Measurements from ENCODE around the gene DESI1. TPM values are rescaled to one million over a fixed set of nuclear protein-coding genes. Genes with fewer than 3 reads are reported as not detected.
A peak's percentile ranks its signal among the peaks of the same experiment; 100 is the strongest.

DESI1 gene
- total and polyA plus RNA-seq, 2 of the 13 experiments (the other 11 are each of a cell fraction or from before 2014, with no cell fraction given), result 21.6 to 29.2 TPM

DNA sequence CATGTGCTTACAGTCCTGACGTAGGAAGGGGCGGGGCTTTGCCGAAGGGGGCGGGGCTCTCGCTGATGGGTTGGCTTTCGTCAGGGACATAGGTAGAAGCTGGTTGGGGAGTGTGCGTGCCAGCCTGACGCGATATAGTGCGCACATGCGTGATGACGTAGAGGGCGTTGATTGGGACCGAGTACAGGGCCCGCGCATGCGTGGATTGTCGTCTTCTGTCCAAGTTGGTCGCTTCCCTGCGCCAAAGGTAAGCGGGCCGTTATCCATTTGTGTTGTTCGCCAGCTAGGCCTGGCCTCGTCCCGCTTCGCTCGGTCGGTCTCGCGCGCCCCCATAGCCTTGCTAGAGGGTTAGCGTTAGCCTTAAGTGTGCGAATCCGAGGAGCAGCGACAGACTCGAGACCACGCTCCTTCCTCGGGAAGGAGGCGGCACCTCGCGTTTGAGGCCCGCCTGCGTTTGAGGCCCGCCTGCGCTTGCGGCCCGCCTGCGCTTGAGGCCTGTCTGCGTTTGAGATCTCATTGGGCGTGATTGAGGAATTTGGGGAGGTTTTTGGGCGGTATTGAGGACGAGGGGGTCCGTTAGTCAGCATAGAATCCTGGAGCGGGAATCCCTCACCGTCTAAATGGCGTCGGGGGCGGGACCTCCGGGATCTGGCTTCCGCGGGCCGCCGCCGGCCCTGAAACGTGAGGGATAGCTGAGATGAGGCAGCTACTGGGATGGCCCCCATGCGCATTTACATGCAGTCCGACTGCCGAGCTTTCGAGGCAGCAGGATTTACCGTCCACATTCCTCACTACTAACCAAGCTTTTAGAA is 462 bp upstream of the DESI1 start, which contains the start of gene XRCC6 (continued):
- peak; percentile 72 for TF ChIP-seq NRL (CRISPR knock-in tag; IDR thresholded peaks at IDR 0.05; ENCODE audit: borderline replicate concordance)
- TF ChIP-seq SP5 (CRISPR knock-in tag; IDR thresholded peaks at IDR 0.05; ENCODE audit: borderline replicate concordance, low read depth), result peak; percentile 32; the same call in 1 of the 2 replicates
- no peak for TF ChIP-seq ZSCAN29 (CRISPR knock-in tag; conservative IDR thresholded peaks at IDR 0.05)
- TF ChIP-seq SETDB1 (CRISPR knock-in tag; IDR thresholded peaks at IDR 0.05; ENCODE audit: borderline replicate concordance), result no peak
- TF ChIP-seq NFYC (CRISPR knock-in tag; IDR thresholded peaks at IDR 0.05), result peak; percentile 81
- TF ChIP-seq POLR2AphosphoS2 (IDR thresholded peaks at IDR 0.05; ENCODE audit: low read depth, low read length), result peak; percentile 77; the same call in 1 of the 2 replicates
- no peak for TF ChIP-seq ZNF383 (CRISPR knock-in tag; IDR thresholded peaks at IDR 0.05; ENCODE audit: borderline replicate concordance)
- peak; percentile 2; the same call in 1 of the 2 replicates for TF ChIP-seq HCFC1 (IDR thresholded peaks at IDR 0.05; ENCODE audit: low read depth, low read length)
- peak; percentile 93 for TF ChIP-seq DMAP1 (CRISPR knock-in tag; IDR thresholded peaks at IDR 0.05)
- no peak for TF ChIP-seq RELA (CRISPR knock-in tag; IDR thresholded peaks at IDR 0.05)
- peak; percentile 79; the same call in 1 of the 2 replicates for TF ChIP-seq KDM2A (CRISPR knock-in tag; IDR thresholded peaks at IDR 0.05; ENCODE audit: borderline replicate concordance, low read depth)
- no peak for TF ChIP-seq ZNF550 (CRISPR knock-in tag; IDR thresholded peaks at IDR 0.05; ENCODE audit: borderline replicate concordance)
- peak; percentile 88 for TF ChIP-seq ASH2L (IDR thresholded peaks at IDR 0.05; ENCODE audit: insufficient read length, low read depth, low read length)
- TF ChIP-seq ADNP (CRISPR knock-in tag; IDR thresholded peaks at IDR 0.05), result no peak
- peak; percentile 64 for TF ChIP-seq KMT2A (CRISPR knock-in tag; IDR thresholded peaks at IDR 0.05)
- TF ChIP-seq ZNF121 (CRISPR knock-in tag; IDR thresholded peaks at IDR 0.05), result 0 out of 2 replicates have a peak, but pooled peaks have one; percentile 26
- TF ChIP-seq ZBTB21 (CRISPR knock-in tag; IDR thresholded peaks at IDR 0.05), result peak; percentile 100
- TF ChIP-seq ZNF678 (CRISPR knock-in tag; IDR thresholded peaks at IDR 0.05), result 0 out of 2 replicates have a peak, but pooled peaks have one; percentile 61
- TF ChIP-seq EHMT2 (IDR thresholded peaks at IDR 0.05; ENCODE audit: borderline replicate concordance, low read depth, low read length), result no peak
- TF ChIP-seq ZKSCAN8 (CRISPR knock-in tag; IDR thresholded peaks at IDR 0.05; ENCODE audit: borderline replicate concordance), result peak; percentile 14; the same call in 1 of the 2 replicates
- TF ChIP-seq, protein P1, sequence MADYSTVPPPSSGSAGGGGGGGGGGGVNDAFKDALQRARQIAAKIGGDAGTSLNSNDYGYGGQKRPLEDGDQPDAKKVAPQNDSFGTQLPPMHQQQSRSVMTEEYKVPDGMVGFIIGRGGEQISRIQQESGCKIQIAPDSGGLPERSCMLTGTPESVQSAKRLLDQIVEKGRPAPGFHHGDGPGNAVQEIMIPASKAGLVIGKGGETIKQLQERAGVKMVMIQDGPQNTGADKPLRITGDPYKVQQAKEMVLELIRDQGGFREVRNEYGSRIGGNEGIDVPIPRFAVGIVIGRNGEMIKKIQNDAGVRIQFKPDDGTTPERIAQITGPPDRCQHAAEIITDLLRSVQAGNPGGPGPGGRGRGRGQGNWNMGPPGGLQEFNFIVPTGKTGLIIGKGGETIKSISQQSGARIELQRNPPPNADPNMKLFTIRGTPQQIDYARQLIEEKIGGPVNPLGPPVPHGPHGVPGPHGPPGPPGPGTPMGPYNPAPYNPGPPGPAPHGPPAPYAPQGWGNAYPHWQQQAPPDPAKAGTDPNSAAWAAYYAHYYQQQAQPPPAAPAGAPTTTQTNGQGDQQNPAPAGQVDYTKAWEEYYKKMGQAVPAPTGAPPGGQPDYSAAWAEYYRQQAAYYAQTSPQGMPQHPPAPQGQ (CRISPR knock-in tag; IDR thresholded peaks at IDR 0.05; ENCODE audit: borderline replicate concordance), result peak; percentile 78; the same call in 1 of the 2 replicates
- no peak for TF ChIP-seq POGZ (CRISPR knock-in tag; IDR thresholded peaks at IDR 0.05)
- TF ChIP-seq, protein P2, sequence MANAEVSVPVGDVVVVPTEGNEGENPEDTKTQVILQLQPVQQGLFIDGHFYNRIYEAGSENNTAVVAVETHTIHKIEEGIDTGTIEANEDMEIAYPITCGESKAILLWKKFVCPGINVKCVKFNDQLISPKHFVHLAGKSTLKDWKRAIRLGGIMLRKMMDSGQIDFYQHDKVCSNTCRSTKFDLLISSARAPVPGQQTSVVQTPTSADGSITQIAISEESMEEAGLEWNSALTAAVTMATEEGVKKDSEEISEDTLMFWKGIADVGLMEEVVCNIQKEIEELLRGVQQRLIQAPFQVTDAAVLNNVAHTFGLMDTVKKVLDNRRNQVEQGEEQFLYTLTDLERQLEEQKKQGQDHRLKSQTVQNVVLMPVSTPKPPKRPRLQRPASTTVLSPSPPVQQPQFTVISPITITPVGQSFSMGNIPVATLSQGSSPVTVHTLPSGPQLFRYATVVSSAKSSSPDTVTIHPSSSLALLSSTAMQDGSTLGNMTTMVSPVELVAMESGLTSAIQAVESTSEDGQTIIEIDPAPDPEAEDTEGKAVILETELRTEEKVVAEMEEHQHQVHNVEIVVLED (CRISPR knock-in tag; IDR thresholded peaks at IDR 0.05; ENCODE audit: borderline replicate concordance), result peak; percentile 99
- TF ChIP-seq ZNF232 (CRISPR knock-in tag; IDR thresholded peaks at IDR 0.05; ENCODE audit: borderline replicate concordance), result no peak
- TF ChIP-seq IKZF4 (CRISPR knock-in tag; IDR thresholded peaks at IDR 0.05; ENCODE audit: borderline replicate concordance, low read depth, not compliant biosample characterization), result no peak
- 0 out of 2 replicates have a peak, but pooled peaks have one; percentile 49 for TF ChIP-seq ARHGAP35 (CRISPR knock-in tag; IDR thresholded peaks at IDR 0.05; ENCODE audit: borderline replicate concordance)
- peak; percentile 97 for TF ChIP-seq CREM (IDR thresholded peaks at IDR 0.05)
- TF ChIP-seq CREM (CRISPR knock-in tag; IDR thresholded peaks at IDR 0.05), result peak; percentile 75

Data from HepG2 (cell line).